GM19324 (cell line): ENCODE results near the gene ANGPTL4.
"Not testable (repeated sequence)": the region's sequence is repeated elsewhere in the genome, so short reads cannot be mapped to it uniquely, and the experiment has no call there.

ENCODE experiments used
- ATAC-seq: cut with Tn5 transposase; IDR thresholded peaks from one replicate; pipeline ENCODE4 v1.9.1; 2021; ENCODE audit warnings: mild to moderate bottlenecking, moderate library complexity; ENCODE audit not compliant: unreplicated experiment, low FRiP score

ANGPTL4 gene

GRCh38 chr19:8363803-8364771, at the start of gene ANGPTL4:
TSS of gene ANGPTL4 (plus strand) at chr19:8364155. CDS start at chr19:8364322, 167 bp downstream.
- ATAC-seq: no peak

- not testable (repeated sequence) for ATAC-seq
These were observed 48.8 kb upstream of the ANGPTL4 start for GRCh38 chr19:8314981-8315640.

GRCh38 chr19:8316351-8317125, 47.4 kb upstream of the ANGPTL4 start:
- no peak for ATAC-seq

- ATAC-seq: not testable (repeated sequence)
These were observed 45.1 kb upstream of the ANGPTL4 start for GRCh38 chr19:8318835-8319234.

- ATAC-seq: no peak
These were observed 44.0 kb upstream of the ANGPTL4 start for GRCh38 chr19:8319807-8320520.

GRCh38 chr19:8320564-8321066, 43.3 kb upstream of the ANGPTL4 start:
- ATAC-seq: peak; percentile 1

GRCh38 chr19:8321067-8321985, 42.6 kb upstream of the ANGPTL4 start, which contains the start of the genes NDUFA7 and RPS28:
TSS of gene NDUFA7 (minus strand) at chr19:8321375. CDS start at chr19:8321358, 17 bp downstream.
TSS of gene RPS28 (plus strand) at chr19:8321496. CDS start at chr19:8321531, 35 bp downstream.
- ATAC-seq: peak; percentile 95

- ATAC-seq: peak; percentile 1
These were observed 41.8 kb upstream of the ANGPTL4 start for GRCh38 chr19:8321986-8322637.

- ATAC-seq: no peak
These were observed 41.3 kb upstream of the ANGPTL4 start for GRCh38 chr19:8322638-8322997.

GRCh38 chr19:8323781-8324185, 40.2 kb upstream of the ANGPTL4 start:
- no peak for ATAC-seq

GRCh38 chr19:8324186-8325050, 39.5 kb upstream of the ANGPTL4 start:
- no peak for ATAC-seq

GRCh38 chr19:8325454-8325853, 38.5 kb upstream of the ANGPTL4 start:
- no peak for ATAC-seq

- ATAC-seq: no peak
These were observed 34.0 kb upstream of the ANGPTL4 start for GRCh38 chr19:8329996-8330395.

- ATAC-seq: no peak
These were observed 32.6 kb upstream of the ANGPTL4 start for GRCh38 chr19:8331263-8331845.

GRCh38 chr19:8332976-8333766, 30.8 kb upstream of the ANGPTL4 start:
- ATAC-seq: no peak

GRCh38 chr19:8333767-8334457, 30.0 kb upstream of the ANGPTL4 start:
- no peak for ATAC-seq
